IMR-90 (cell line): ENCODE results near the gene ARMC9. TPM values are rescaled to one million over a fixed set of nuclear protein-coding genes. Genes with fewer than 3 reads are reported as not detected.

Source experiments
- ATAC-seq: fragments of 200-7000 bp; cut with Tn5 transposase; 2 replicates; pipeline ENCODE4 v1.9.1; 2020; ENCODE audit warnings: low read depth, mild to moderate bottlenecking, moderate library complexity
- BruUV-seq: library from RNA; stranded (reverse); fragments of 400-500 nt; replicated peaks from 2 replicates; lab custom pipeline; 2021; lab: Mats Ljungman, UMichigan
- CTCF ChIA-PET: fragments of 300-600 bp; formaldehyde crosslinking; extraction: SDS; loops from one replicate; lab custom pipeline; 2021; ENCODE audit warnings: antibody characterized with exemption; lab: Yijun Ruan, JAX
- POLR2A ChIA-PET: fragments of 300-600 bp; sonication (Branson Sonifier 250); formaldehyde crosslinking; loops from one replicate; lab custom pipeline; 2022; ENCODE audit warnings: antibody characterized with exemption; ENCODE audit not compliant: unreplicated experiment; lab: Charles Lee
- DNase-seq: peaks from one replicate; pipeline ENCODE4 v3.0.0; 2013
- H2AFZ ChIP-seq: replicated peaks from 2 replicates; pipeline ENCODE3; 2013; ENCODE audit warnings: low read length, mild to moderate bottlenecking; ENCODE audit not compliant: poor library complexity
- H2AK5ac ChIP-seq: 2 replicates; pipeline ENCODE4 v1.6.1; 2013; ENCODE audit warnings: low read depth, low read length, inconsistent platforms
- H2AK9ac ChIP-seq: replicated peaks from 2 replicates; pipeline ENCODE3; 2013; ENCODE audit warnings: mild to moderate bottlenecking, low read depth, low read length, moderate library complexity; ENCODE audit not compliant: poor library complexity
- H2BK120ac ChIP-seq: 2 replicates; pipeline ENCODE4 v1.6.1; 2013; ENCODE audit warnings: low read depth, low read length, inconsistent platforms
- H2BK15ac ChIP-seq: 3 replicates; pipeline ENCODE4 v1.6.1; 2013; ENCODE audit warnings: low read depth, low read length, inconsistent platforms
- H2BK20ac ChIP-seq: 2 replicates; pipeline ENCODE4 v1.6.1; 2013; ENCODE audit warnings: low read depth, mild to moderate bottlenecking, inconsistent platforms, low read length, moderate library complexity
- H2BK5ac ChIP-seq: 2 replicates; pipeline ENCODE4 v1.6.1; 2013; ENCODE audit warnings: mild to moderate bottlenecking, low read depth, low read length, inconsistent platforms; ENCODE audit not compliant: poor library complexity, severe bottlenecking
- H3K14ac ChIP-seq: replicated peaks from 2 replicates; pipeline ENCODE4 v1.6.1; 2013; ENCODE audit warnings: low read depth, low read length, inconsistent platforms
- H3K18ac ChIP-seq: 2 replicates; pipeline ENCODE4 v1.6.1; 2013; ENCODE audit warnings: low read depth, low read length, control low read depth
- H3K23ac ChIP-seq: 2 replicates; pipeline ENCODE4 v1.6.1; 2013; ENCODE audit warnings: low read depth, low read length, inconsistent platforms
- H3K27ac ChIP-seq: 2 replicates; pipeline ENCODE4 v1.5.1; 2013; ENCODE audit warnings: mild to moderate bottlenecking, control low read depth, low read length; ENCODE audit not compliant: insufficient read depth
- H3K27me3 ChIP-seq: 2 replicates; pipeline ENCODE4 v1.6.1; 2013; ENCODE audit warnings: low read length; ENCODE audit not compliant: control insufficient read depth, insufficient read depth
- H3K36me3 ChIP-seq: 2 replicates; pipeline ENCODE4 v1.6.1; 2013; ENCODE audit warnings: low read length, mixed read lengths; ENCODE audit not compliant: control insufficient read depth, insufficient read depth
- H3K4ac ChIP-seq: 2 replicates; pipeline ENCODE4 v1.6.1; 2013; ENCODE audit warnings: low read depth, low read length, inconsistent platforms
- H3K4me1 ChIP-seq: 2 replicates; pipeline ENCODE4 v1.6.1; 2013; ENCODE audit warnings: low read length, mixed read lengths; ENCODE audit not compliant: control insufficient read depth, insufficient read depth
- H3K4me2 ChIP-seq: 2 replicates; pipeline ENCODE4 v1.6.1; 2013; ENCODE audit warnings: low read depth, mild to moderate bottlenecking, control low read depth, low read length, moderate library complexity
- H3K4me3 ChIP-seq: 2 replicates; pipeline ENCODE4 v1.5.1; 2013; ENCODE audit warnings: low read depth, mild to moderate bottlenecking, control low read depth, low read length, moderate library complexity; ENCODE audit not compliant: insufficient read depth
- H3K56ac ChIP-seq: 2 replicates; pipeline ENCODE4 v1.6.1; 2013; ENCODE audit warnings: low read length, inconsistent platforms; ENCODE audit not compliant: insufficient read depth; ENCODE audit errors: extremely low read depth
- H3K79me1 ChIP-seq, 2 experiments: 2 replicates each; pipeline ENCODE4 v1.6.1; 2013; ENCODE audit warnings: low read length in 2 of 2, inconsistent platforms in 1 of 2, low read depth in 1 of 2
- H3K9ac ChIP-seq: 2 replicates; pipeline ENCODE4 v1.6.1; 2013; ENCODE audit warnings: low read depth, low read length, control low read depth
- H3K9me1 ChIP-seq: 2 replicates; pipeline ENCODE4 v1.6.1; 2013; ENCODE audit warnings: low read length, inconsistent platforms; ENCODE audit not compliant: insufficient read depth
- H3K9me3 ChIP-seq: 2 replicates; pipeline ENCODE4 v1.6.1; 2013; ENCODE audit warnings: low read length; ENCODE audit not compliant: control insufficient read depth, insufficient read depth
- H4K20me1 ChIP-seq: 2 replicates; pipeline ENCODE4 v1.6.1; 2013; ENCODE audit warnings: low read length, inconsistent platforms; ENCODE audit not compliant: insufficient read depth
- H4K5ac ChIP-seq: 2 replicates; pipeline ENCODE4 v1.6.1; 2013; ENCODE audit warnings: mild to moderate bottlenecking, low read depth, low read length, control low read depth
- H4K8ac ChIP-seq, 2 experiments: 2 replicates each; pipeline ENCODE4 v1.6.1; 2013; ENCODE audit warnings: low read depth in 2 of 2, low read length in 2 of 2, control low read depth in 1 of 2, inconsistent platforms in 1 of 2
- H4K91ac ChIP-seq: 2 replicates; pipeline ENCODE4 v1.6.1; 2013; ENCODE audit warnings: low read depth, low read length, inconsistent platforms; ENCODE audit not compliant: insufficient read depth
- BHLHE40 ChIP-seq: fragments of 150-350 bp; IDR thresholded peaks from 2 replicates; pipeline ENCODE4 v1.6.1; 2016; ENCODE audit warnings: mild to moderate bottlenecking, low read depth, low read length
- CEBPB ChIP-seq: IDR thresholded peaks from 2 replicates; pipeline ENCODE4 v1.6.1; 2012; ENCODE audit warnings: low read depth, low read length, improper control_type of control experiment
- CHD1 ChIP-seq: IDR thresholded peaks from 2 replicates; pipeline ENCODE4 v1.6.1; 2012; ENCODE audit warnings: low read depth, low read length, improper control_type of control experiment
- CTCF ChIP-seq: conservative IDR thresholded peaks from 2 replicates; pipeline ENCODE4 v1.5.1; 2012; ENCODE audit warnings: mild to moderate bottlenecking, low read depth, low read length, improper control_type of control experiment
- ELK1 ChIP-seq: fragments of 150-350 bp; IDR thresholded peaks from 2 replicates; pipeline ENCODE4 v1.6.1; 2016; ENCODE audit warnings: low read depth, mild to moderate bottlenecking, low read length, moderate library complexity, borderline replicate concordance
- FOS ChIP-seq: fragments of 150-350 bp; IDR thresholded peaks from 2 replicates; pipeline ENCODE4 v1.6.1; 2016; ENCODE audit warnings: low read depth, low read length
- MAFK ChIP-seq: IDR thresholded peaks from 2 replicates; pipeline ENCODE4 v1.6.1; 2012; ENCODE audit warnings: low read depth, low read length, improper control_type of control experiment
- MAZ ChIP-seq: IDR thresholded peaks from 2 replicates; pipeline ENCODE4 v1.6.1; 2012; ENCODE audit warnings: low read depth, mild to moderate bottlenecking, low read length, improper control_type of control experiment, moderate library complexity, borderline replicate concordance
- MXI1 ChIP-seq: IDR thresholded peaks from 2 replicates; pipeline ENCODE4 v1.6.1; 2012; ENCODE audit warnings: low read depth, mild to moderate bottlenecking, low read length, moderate library complexity, borderline replicate concordance
- NFE2L2 ChIP-seq: fragments of 150-350 bp; IDR thresholded peaks from 2 replicates; pipeline ENCODE4 v1.6.1; 2016; ENCODE audit warnings: low read depth, mild to moderate bottlenecking, low read length
- POLR2A ChIP-seq: IDR thresholded peaks from 2 replicates; pipeline ENCODE4 v1.6.1; 2012; ENCODE audit warnings: mild to moderate bottlenecking, low read depth, low read length
- RAD21 ChIP-seq: IDR thresholded peaks from 2 replicates; pipeline ENCODE4 v1.6.1; 2012; ENCODE audit warnings: low read length, improper control_type of control experiment
- RCOR1 ChIP-seq: IDR thresholded peaks from 2 replicates; pipeline ENCODE4 v1.6.1; 2012; ENCODE audit warnings: mild to moderate bottlenecking, low read length, improper control_type of control experiment; ENCODE audit not compliant: insufficient replicate concordance
- RFX5 ChIP-seq: IDR thresholded peaks from 2 replicates; pipeline ENCODE4 v1.8.0; 2012; ENCODE audit warnings: low read depth, mild to moderate bottlenecking, low read length, moderate library complexity
- SMC3 ChIP-seq: fragments of 150-350 bp; IDR thresholded peaks from 2 replicates; pipeline ENCODE4 v1.6.1; 2016; ENCODE audit warnings: low read depth, mild to moderate bottlenecking, antibody characterized with exemption, low read length, moderate library complexity
- USF2 ChIP-seq: fragments of 150-350 bp; IDR thresholded peaks from 2 replicates; pipeline ENCODE4 v1.6.1; 2017; ENCODE audit warnings: mild to moderate bottlenecking, antibody characterized with exemption, low read length, low read depth
- WGBS, 2 experiments: methylation state at CpG; one replicate each; pipeline versions ENCODE4 v1.1.5 to v1.1.7; 2013; ENCODE audit warnings: missing lambda C conversion rate in 2 of 2; ENCODE audit not compliant: insufficient read length in 1 of 2; ENCODE audit errors: extremely low coverage in 2 of 2; 5-methylcytosine and 5-hydroxymethylcytosine counted together
- dilution Hi-C: fragments of 300-500 bp; cut with HindIII; formaldehyde crosslinking; loops from one replicate; pipeline ENCODE4 v1.14.3; 2018; ENCODE audit warnings: low sequenced_read_pairs; ENCODE audit not compliant: unreplicated experiment
- in situ Hi-C: fragments of 300-500 bp; cut with MboI; formaldehyde crosslinking; loops from 3 replicates; pipeline ENCODE4 v1.14.3; 2019; ENCODE audit warnings: low sequenced_read_pairs, inconsistent platforms, mixed read lengths
- intact Hi-C: fragments of 100-400 bp; cut with micrococcal nuclease; formaldehyde crosslinking; loops from 2 replicates; pipeline ENCODE4 v1.10.0; 2022
- polyA plus RNA-seq, 3 experiments: library from polyadenylated mRNA; depleted of rRNA; stranded (reverse); fragments of >200 nt; gene quantifications; 2 replicates each; pipeline ENCODE4 v1.2.3, GENCODE V29; 2012; ENCODE audit warnings: low replicate concordance in 1 of 3
- total RNA-seq: library from RNA; depleted of rRNA; stranded (reverse); fragments of >200 nt; gene quantifications from 2 replicates; pipeline ENCODE4 v1.2.3, GENCODE V29; 2012

The ARMC9 gene
- total and polyA plus RNA-seq, 2 of the 4 experiments (the other 2 are of a cell fraction) = 36.0 to 46.6 TPM

GRCh38 chr2:231172025-231172424 lies 26.4 kb upstream of the ARMC9 start:
- no peak overlapping the region for H2BK20ac ChIP-seq
- H3K4me2 ChIP-seq = no peak overlapping the region
- POLR2A ChIA-PET = no interaction called here
- no peak overlapping the region for H2BK15ac ChIP-seq
- no peak overlapping the region for H3K4me3 ChIP-seq
- H2BK5ac ChIP-seq = no peak overlapping the region
- no peak for ATAC-seq
- no peak overlapping the region for H2BK120ac ChIP-seq
- peaks cover 5 to 29% of the 10 kb centered on the region in 2 experiments; a peak in 3 of 4 replicates for H3K79me1 ChIP-seq
- H3K9me3 ChIP-seq = no peaks in the 10 kb centered on the region
- BruUV-seq = no TSS peak
- no peak for DNase-seq
- in situ Hi-C loops = no loop called here
- CTCF ChIA-PET = no interaction called here
- dilution Hi-C loops = no loop called here
- H2AFZ ChIP-seq = no peak overlapping the region
- H4K20me1 ChIP-seq = no peaks in the 10 kb centered on the region
- H2AK9ac ChIP-seq = no peak overlapping the region
- WGBS, 2 experiments = no CpG with 5 or more reads among the region's 3 CpGs
- no peak overlapping the region for H3K18ac ChIP-seq
- H2AK5ac ChIP-seq = no peak overlapping the region
- no peak overlapping the region for H4K91ac ChIP-seq
- no peak overlapping the region for H3K27ac ChIP-seq
- no peaks in the 10 kb centered on the region for H3K27me3 ChIP-seq
- H3K14ac ChIP-seq = no peak overlapping the region
- H4K8ac ChIP-seq = no peak overlapping the region; a peak in 1 of 4 replicates
- H4K5ac ChIP-seq = no peak overlapping the region
- H3K4ac ChIP-seq = no peak overlapping the region; the same call in 1 of the 2 replicates
- intact Hi-C loops = no loop called here
- no peak overlapping the region for H3K56ac ChIP-seq
- no peak overlapping the region for H3K23ac ChIP-seq
- peaks cover 4% of the 10 kb centered on the region for H3K9me1 ChIP-seq
- peaks cover 17% of the 10 kb centered on the region for H3K36me3 ChIP-seq
- TF ChIP-seq USF2 = no peak
- TF ChIP-seq CEBPB = no peak
- no peak for TF ChIP-seq MXI1
- no peak for TF ChIP-seq CTCF
- TF ChIP-seq POLR2A = no peak
- no peak for TF ChIP-seq RAD21
- TF ChIP-seq RCOR1 = no peak
- TF ChIP-seq RFX5 = no peak
- TF ChIP-seq NFE2L2 = no peak
- no peak for TF ChIP-seq ELK1
- TF ChIP-seq MAZ = no peak
- TF ChIP-seq MAFK = no peak
- TF ChIP-seq SMC3 = no peak
- TF ChIP-seq FOS = no peak
- no peak for TF ChIP-seq CHD1
- no peak for TF ChIP-seq BHLHE40
- H3K4me1 ChIP-seq = peaks cover 6% of the 10 kb centered on the region
- no peak overlapping the region for H3K9ac ChIP-seq
